WTC11 (cell line): Measurements from ENCODE around the gene ELMO1. TPM values are rescaled to one million over a fixed set of nuclear protein-coding genes. Genes with fewer than 3 reads are reported as not detected.

ENCODE experiments used
- ATAC-seq: fragments of 200-7000 bp; cut with Tn5 transposase; 2 replicates; pipeline ENCODE4 v1.10.0; 2021; ENCODE audit warnings: mild to moderate bottlenecking, moderate library complexity
- CTCF ChIA-PET: fragments of 300-600 bp; sonication (Branson Sonifier 250); formaldehyde crosslinking; loops from one replicate; lab custom pipeline; 2021; ENCODE audit warnings: antibody characterized with exemption; lab: Charles Lee
- POLR2A ChIA-PET: fragments of 350-600 bp; sonication (Branson Sonifier 250); formaldehyde crosslinking; loops from one replicate; lab custom pipeline; 2021; ENCODE audit warnings: antibody characterized with exemption; lab: Charles Lee
- DNase-seq: peaks from one replicate; pipeline ENCODE4 v3.0.0; 2021; ENCODE audit warnings: low spot score
- H3K27ac Mint-ChIP-seq: 2 replicates; pipeline ENCODE4 v1.8.0; 2021; ENCODE audit warnings: mixed read lengths
- H3K27me3 Mint-ChIP-seq: 2 replicates; pipeline ENCODE4 v1.8.0; 2021; ENCODE audit warnings: low read depth, mild to moderate bottlenecking, moderate library complexity, mixed read lengths
- H3K36me3 Mint-ChIP-seq: 2 replicates; pipeline ENCODE4 v1.8.0; 2021; ENCODE audit warnings: mixed read lengths
- H3K4me1 Mint-ChIP-seq: 2 replicates; pipeline ENCODE4 v1.8.0; 2022; ENCODE audit warnings: mixed read lengths
- H3K4me3 Mint-ChIP-seq: 2 replicates; pipeline ENCODE4 v1.8.0; 2021; ENCODE audit warnings: mild to moderate bottlenecking, moderate library complexity, mixed read lengths
- H3K9me3 Mint-ChIP-seq: 2 replicates; pipeline ENCODE4 v1.8.0; 2021; ENCODE audit warnings: mixed read lengths
- EMX1 ChIP-seq: fragments of 250-450 bp; sonication (Bioruptor Pico); IDR thresholded peaks from 2 replicates; pipeline ENCODE4 v1.8.0; 2021; ENCODE audit warnings: mild to moderate bottlenecking
- FOXJ3 ChIP-seq: sonication (generic); formaldehyde crosslinking; IDR thresholded peaks from 2 replicates; pipeline ENCODE4 v1.9.0; 2021; ENCODE audit warnings: missing genetic modification reagents, mild to moderate bottlenecking, borderline replicate concordance
- JAZF1 ChIP-seq: fragments of 250-450 bp; sonication (Bioruptor Pico); IDR thresholded peaks from 2 replicates; pipeline ENCODE4 v1.9.0; 2021; ENCODE audit warnings: moderate library complexity, mild to moderate bottlenecking, inconsistent platforms
- KAT7 ChIP-seq: sonication (generic); formaldehyde crosslinking; IDR thresholded peaks from 2 replicates; pipeline ENCODE4 v1.8.1; 2023; ENCODE audit warnings: missing genetic modification reagents, mild to moderate bottlenecking, borderline replicate concordance
- NR3C1 ChIP-seq: sonication (generic); formaldehyde crosslinking; conservative IDR thresholded peaks from 2 replicates; pipeline ENCODE4 v1.8.1; 2023; ENCODE audit warnings: low read depth, mild to moderate bottlenecking, missing genetic modification reagents
- total RNA-seq: library from RNA; stranded (reverse); gene quantifications from 3 replicates; pipeline ENCODE4 v1.2.3, GENCODE V29; 2021
- TF ChIP-seq, protein P1 (sequence below): sonication (generic); formaldehyde crosslinking; IDR thresholded peaks from 2 replicates; pipeline ENCODE4 v1.8.1; 2023; ENCODE audit warnings: mild to moderate bottlenecking, missing genetic modification reagents, moderate library complexity
- TF ChIP-seq, protein P2 (sequence below): fragments of 250-450 bp; sonication (Bioruptor Pico); IDR thresholded peaks from 2 replicates; pipeline ENCODE4 v1.8.0; 2021; ENCODE audit warnings: mild to moderate bottlenecking
- TF ChIP-seq, protein P3 (sequence below): sonication (generic); formaldehyde crosslinking; IDR thresholded peaks from 2 replicates; pipeline ENCODE4 v1.8.0; 2022; ENCODE audit warnings: mild to moderate bottlenecking, missing genetic modification reagents
- TF ChIP-seq, protein P4 (sequence below): fragments of 250-450 bp; sonication (Bioruptor Pico); IDR thresholded peaks from 2 replicates; pipeline ENCODE4 v1.9.0; 2021; ENCODE audit warnings: mild to moderate bottlenecking
- TF ChIP-seq, protein P5 (sequence below): sonication (generic); formaldehyde crosslinking; IDR thresholded peaks from 2 replicates; pipeline ENCODE4 v1.8.1; 2023; ENCODE audit warnings: mild to moderate bottlenecking, missing genetic modification reagents, borderline replicate concordance
- TF ChIP-seq, protein P6 (sequence below): fragments of 200-600 bp; IDR thresholded peaks from 2 replicates; pipeline ENCODE4 v1.8.0; 2022; ENCODE audit warnings: antibody characterized with exemption

Gene ELMO1
- total RNA-seq, 1 experiment from 2014 or later, result 19.4 TPM

DNA sequence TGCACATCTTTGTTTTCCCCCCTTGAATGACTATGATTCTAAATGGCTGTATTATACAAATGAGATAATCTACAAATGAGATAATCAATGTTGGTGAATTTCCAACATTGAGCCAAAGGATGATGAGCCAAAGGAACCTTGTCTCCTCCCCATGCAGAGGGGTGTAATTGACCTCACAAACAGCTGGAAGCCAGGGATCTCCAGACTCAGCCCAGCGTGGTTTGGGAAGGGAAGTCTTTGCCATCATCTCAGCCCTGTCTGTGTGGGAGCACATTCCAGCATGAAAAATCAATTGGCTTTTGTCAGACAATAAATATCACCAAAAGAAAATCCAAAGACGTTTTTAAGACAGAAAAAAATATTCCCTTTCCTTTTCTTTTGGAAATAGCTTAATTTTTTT lies 452.9 kb downstream of the ELMO1 start:
- H3K4me3 Mint-ChIP-seq, result no peak overlapping the region
- CTCF ChIA-PET, result interaction anchor here (1.2 kb wide), 1 partner anchor 186 kb away, joined by 3 read pairs; no protein-coding TSS in a partner anchor

DNA sequence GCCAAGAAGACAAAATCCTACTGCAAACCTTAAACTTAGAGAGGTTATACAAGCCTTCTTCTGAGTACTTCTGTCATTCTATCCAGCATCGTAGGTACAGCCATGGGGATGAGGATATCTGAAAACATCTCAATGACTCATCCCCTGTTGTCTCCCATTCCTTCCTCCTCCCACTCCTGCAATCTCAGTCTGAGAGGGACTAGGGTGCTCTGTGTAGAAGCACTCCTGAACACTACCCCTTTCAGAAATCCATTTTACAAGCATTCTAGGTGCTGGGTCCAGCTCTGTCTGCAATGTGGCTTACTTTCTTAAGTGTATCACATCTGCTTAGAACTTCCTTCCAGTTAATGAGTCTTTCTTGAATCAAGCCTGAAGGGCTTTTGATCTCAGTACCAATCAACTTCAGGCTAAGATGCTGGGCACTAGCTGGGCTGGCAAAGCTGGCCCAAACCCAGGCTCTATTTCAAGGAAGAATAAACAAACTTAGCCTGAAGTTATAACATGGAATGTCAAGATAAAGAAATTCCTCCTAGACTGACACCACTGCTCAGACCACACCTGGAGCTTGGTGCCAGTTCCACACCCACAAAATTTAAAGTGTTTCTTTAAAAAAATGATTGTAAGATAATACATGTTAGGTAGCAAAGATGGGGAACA lies 454.1 kb downstream of the ELMO1 start:
- H3K36me3 Mint-ChIP-seq, result no peaks in the 10 kb centered on the region
- peaks cover 5% of the 10 kb centered on the region for H3K4me1 Mint-ChIP-seq
- ATAC-seq (no peak), DNase-seq (no peak)
- H3K27ac Mint-ChIP-seq, result no peak overlapping the region
- ChIA-PET POLR2A (interaction anchor here (0.6 kb wide), 1 partner anchor 201 kb away, joined by 3 read pairs; no protein-coding TSS in a partner anchor), CTCF (no interaction called here)
- TF ChIP-seq JAZF1 (CRISPR knock-in tag) (no peak), KAT7 (CRISPR knock-in tag) (no peak), NR3C1 (CRISPR knock-in tag) (no peak)
- TF ChIP-seq, protein P1, sequence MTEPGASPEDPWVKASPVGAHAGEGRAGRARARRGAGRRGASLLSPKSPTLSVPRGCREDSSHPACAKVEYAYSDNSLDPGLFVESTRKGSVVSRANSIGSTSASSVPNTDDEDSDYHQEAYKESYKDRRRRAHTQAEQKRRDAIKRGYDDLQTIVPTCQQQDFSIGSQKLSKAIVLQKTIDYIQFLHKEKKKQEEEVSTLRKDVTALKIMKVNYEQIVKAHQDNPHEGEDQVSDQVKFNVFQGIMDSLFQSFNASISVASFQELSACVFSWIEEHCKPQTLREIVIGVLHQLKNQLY, result no peak
- TF ChIP-seq, protein P2, sequence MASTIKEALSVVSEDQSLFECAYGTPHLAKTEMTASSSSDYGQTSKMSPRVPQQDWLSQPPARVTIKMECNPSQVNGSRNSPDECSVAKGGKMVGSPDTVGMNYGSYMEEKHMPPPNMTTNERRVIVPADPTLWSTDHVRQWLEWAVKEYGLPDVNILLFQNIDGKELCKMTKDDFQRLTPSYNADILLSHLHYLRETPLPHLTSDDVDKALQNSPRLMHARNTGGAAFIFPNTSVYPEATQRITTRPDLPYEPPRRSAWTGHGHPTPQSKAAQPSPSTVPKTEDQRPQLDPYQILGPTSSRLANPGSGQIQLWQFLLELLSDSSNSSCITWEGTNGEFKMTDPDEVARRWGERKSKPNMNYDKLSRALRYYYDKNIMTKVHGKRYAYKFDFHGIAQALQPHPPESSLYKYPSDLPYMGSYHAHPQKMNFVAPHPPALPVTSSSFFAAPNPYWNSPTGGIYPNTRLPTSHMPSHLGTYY, result no peak
- TF ChIP-seq, protein P3, sequence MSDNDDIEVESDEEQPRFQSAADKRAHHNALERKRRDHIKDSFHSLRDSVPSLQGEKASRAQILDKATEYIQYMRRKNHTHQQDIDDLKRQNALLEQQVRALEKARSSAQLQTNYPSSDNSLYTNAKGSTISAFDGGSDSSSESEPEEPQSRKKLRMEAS (CRISPR knock-in tag), result no peak
- TF ChIP-seq, protein P4, sequence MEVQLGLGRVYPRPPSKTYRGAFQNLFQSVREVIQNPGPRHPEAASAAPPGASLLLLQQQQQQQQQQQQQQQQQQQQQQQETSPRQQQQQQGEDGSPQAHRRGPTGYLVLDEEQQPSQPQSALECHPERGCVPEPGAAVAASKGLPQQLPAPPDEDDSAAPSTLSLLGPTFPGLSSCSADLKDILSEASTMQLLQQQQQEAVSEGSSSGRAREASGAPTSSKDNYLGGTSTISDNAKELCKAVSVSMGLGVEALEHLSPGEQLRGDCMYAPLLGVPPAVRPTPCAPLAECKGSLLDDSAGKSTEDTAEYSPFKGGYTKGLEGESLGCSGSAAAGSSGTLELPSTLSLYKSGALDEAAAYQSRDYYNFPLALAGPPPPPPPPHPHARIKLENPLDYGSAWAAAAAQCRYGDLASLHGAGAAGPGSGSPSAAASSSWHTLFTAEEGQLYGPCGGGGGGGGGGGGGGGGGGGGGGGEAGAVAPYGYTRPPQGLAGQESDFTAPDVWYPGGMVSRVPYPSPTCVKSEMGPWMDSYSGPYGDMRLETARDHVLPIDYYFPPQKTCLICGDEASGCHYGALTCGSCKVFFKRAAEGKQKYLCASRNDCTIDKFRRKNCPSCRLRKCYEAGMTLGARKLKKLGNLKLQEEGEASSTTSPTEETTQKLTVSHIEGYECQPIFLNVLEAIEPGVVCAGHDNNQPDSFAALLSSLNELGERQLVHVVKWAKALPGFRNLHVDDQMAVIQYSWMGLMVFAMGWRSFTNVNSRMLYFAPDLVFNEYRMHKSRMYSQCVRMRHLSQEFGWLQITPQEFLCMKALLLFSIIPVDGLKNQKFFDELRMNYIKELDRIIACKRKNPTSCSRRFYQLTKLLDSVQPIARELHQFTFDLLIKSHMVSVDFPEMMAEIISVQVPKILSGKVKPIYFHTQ (CRISPR knock-in tag), result no peak
- no peaks in the 10 kb centered on the region for H3K27me3 Mint-ChIP-seq
- H3K9me3 Mint-ChIP-seq, result no peaks in the 10 kb centered on the region
- H3K4me3 Mint-ChIP-seq, result no peak overlapping the region

More for the DNA sequence above, 452.9 kb downstream of the ELMO1 start:
- Mint-ChIP-seq H3K9me3 (no peaks in the 10 kb centered on the region), H3K27me3 (no peaks in the 10 kb centered on the region)
- no peak for ATAC-seq
- DNase-seq, result no peak
- TF ChIP-seq FOXJ3 (CRISPR knock-in tag), result no peak
- TF ChIP-seq, protein P5, sequence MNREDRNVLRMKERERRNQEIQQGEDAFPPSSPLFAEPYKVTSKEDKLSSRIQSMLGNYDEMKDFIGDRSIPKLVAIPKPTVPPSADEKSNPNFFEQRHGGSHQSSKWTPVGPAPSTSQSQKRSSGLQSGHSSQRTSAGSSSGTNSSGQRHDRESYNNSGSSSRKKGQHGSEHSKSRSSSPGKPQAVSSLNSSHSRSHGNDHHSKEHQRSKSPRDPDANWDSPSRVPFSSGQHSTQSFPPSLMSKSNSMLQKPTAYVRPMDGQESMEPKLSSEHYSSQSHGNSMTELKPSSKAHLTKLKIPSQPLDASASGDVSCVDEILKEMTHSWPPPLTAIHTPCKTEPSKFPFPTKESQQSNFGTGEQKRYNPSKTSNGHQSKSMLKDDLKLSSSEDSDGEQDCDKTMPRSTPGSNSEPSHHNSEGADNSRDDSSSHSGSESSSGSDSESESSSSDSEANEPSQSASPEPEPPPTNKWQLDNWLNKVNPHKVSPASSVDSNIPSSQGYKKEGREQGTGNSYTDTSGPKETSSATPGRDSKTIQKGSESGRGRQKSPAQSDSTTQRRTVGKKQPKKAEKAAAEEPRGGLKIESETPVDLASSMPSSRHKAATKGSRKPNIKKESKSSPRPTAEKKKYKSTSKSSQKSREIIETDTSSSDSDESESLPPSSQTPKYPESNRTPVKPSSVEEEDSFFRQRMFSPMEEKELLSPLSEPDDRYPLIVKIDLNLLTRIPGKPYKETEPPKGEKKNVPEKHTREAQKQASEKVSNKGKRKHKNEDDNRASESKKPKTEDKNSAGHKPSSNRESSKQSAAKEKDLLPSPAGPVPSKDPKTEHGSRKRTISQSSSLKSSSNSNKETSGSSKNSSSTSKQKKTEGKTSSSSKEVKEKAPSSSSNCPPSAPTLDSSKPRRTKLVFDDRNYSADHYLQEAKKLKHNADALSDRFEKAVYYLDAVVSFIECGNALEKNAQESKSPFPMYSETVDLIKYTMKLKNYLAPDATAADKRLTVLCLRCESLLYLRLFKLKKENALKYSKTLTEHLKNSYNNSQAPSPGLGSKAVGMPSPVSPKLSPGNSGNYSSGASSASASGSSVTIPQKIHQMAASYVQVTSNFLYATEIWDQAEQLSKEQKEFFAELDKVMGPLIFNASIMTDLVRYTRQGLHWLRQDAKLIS (CRISPR knock-in tag), result no peak
- TF ChIP-seq, all 79 proteins: peak for 0
- Mint-ChIP-seq H3K4me1 (peaks cover 5% of the 10 kb centered on the region), H3K36me3 (no peaks in the 10 kb centered on the region), H3K27ac (no peak overlapping the region)
- POLR2A ChIA-PET, result interaction anchor here (1.0 kb wide), 1 partner anchor 28 kb away, joined by 3 read pairs; no protein-coding TSS in a partner anchor

DNA sequence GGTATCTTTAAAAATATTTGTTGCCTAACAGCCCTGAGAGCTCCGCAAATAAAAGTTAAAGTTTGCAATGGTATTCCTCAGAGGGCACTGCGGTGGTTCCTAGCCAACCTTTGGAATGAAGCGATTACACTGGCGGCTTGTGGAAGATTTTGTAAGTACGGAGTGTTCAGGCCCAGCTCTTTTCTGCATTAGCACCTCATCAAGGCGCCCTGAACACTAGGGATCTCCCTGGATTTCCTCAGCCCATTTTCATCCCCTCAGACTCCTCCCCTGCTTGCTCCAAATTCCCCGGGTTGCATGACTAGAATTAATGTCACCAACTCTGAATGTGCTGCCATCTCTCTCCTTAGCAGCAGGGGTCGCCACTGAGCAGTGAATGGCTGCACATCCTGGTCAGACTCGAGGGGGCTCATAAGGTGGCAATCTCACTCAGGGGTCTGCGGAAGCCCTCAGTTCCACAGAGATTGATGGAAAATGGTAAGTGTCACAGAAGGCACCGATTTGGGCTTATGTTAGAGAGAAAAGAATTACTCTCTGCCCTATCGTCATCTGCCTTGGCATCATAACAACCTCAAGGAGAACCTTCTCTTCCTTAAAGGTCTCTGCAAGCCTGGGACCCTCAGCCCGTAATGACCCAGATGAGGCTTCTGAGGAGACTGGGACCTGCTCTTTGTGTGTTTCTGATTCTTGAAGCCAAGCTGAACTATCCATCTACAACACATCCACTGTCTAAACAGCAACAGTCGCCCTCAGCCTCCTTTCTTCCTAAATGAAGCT lies 461.5 kb downstream of the ELMO1 start:
- H3K4me3 Mint-ChIP-seq, result peak overlapping the region; percentile 8
- CTCF ChIA-PET, result interaction anchor here (0.6 to 5.0 kb wide), 9 partner anchors 9 to 207 kb away, joined by 3 to 34 read pairs (median 4); no protein-coding TSS in a partner anchor
- H3K27ac Mint-ChIP-seq, result 0 out of 2 replicates have a peak overlapping the region, but pooled peaks have one; percentile 58
- TF ChIP-seq, protein P6, sequence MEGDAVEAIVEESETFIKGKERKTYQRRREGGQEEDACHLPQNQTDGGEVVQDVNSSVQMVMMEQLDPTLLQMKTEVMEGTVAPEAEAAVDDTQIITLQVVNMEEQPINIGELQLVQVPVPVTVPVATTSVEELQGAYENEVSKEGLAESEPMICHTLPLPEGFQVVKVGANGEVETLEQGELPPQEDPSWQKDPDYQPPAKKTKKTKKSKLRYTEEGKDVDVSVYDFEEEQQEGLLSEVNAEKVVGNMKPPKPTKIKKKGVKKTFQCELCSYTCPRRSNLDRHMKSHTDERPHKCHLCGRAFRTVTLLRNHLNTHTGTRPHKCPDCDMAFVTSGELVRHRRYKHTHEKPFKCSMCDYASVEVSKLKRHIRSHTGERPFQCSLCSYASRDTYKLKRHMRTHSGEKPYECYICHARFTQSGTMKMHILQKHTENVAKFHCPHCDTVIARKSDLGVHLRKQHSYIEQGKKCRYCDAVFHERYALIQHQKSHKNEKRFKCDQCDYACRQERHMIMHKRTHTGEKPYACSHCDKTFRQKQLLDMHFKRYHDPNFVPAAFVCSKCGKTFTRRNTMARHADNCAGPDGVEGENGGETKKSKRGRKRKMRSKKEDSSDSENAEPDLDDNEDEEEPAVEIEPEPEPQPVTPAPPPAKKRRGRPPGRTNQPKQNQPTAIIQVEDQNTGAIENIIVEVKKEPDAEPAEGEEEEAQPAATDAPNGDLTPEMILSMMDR, result peak; percentile 85
- no peak for TF ChIP-seq EMX1 (CRISPR knock-in tag)
- peaks cover 33% of the 10 kb centered on the region for H3K4me1 Mint-ChIP-seq
- H3K36me3 Mint-ChIP-seq, result no peaks in the 10 kb centered on the region
- ATAC-seq, result peak; percentile 90
- POLR2A ChIA-PET, result no interaction called here
- H3K27me3 Mint-ChIP-seq, result no peaks in the 10 kb centered on the region
- H3K9me3 Mint-ChIP-seq, result no peaks in the 10 kb centered on the region
- DNase-seq, result peak; percentile 82
